ENCODE measurements around the gene TUBGCP4.

DNA sequence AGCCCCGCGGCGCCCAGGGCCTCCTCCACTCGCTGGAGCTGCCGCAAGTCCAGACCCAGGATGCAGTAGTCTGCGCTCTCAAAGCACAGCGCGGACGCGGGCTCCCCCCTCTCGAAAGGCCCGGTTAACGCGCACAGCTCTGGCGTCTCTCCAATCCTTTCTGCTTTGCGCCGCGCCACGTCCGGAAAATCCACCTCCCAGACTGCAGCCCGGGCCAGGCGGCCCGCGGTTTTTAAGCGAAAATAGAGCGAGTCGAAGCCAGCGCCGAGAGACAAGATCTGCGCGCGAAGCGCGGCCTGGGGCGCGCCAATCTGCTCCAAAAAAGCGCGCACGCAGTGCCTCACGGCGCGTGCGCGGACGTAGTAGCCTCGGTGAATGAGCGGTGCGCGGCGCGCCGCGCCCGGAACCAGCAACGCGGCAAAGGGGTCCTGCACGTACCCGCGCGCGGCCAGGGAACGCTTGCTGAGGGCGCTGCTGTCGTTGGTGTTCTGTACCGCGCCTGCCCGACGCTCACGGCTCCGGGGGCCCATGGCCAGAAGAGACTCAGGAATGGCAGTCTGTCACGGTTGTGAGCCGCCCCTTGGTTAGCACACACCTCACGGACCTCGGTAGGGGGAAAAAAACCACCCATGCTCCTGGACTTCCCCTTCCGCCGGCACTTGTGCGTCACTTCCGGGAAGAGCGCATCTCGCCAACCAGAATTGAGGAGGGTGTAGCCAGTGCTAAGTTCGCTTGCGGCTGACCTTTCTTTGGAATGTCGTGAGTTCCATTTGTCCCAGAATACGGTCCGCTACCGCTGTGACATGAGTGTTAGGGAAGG is 40.7 kb upstream of the TUBGCP4 start, which contains the start of gene LCMT2:
- TF ChIP-seq, protein P1, sequence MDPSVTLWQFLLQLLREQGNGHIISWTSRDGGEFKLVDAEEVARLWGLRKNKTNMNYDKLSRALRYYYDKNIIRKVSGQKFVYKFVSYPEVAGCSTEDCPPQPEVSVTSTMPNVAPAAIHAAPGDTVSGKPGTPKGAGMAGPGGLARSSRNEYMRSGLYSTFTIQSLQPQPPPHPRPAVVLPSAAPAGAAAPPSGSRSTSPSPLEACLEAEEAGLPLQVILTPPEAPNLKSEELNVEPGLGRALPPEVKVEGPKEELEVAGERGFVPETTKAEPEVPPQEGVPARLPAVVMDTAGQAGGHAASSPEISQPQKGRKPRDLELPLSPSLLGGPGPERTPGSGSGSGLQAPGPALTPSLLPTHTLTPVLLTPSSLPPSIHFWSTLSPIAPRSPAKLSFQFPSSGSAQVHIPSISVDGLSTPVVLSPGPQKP (CRISPR knock-in tag; IDR thresholded peaks at IDR 0.05), result no peak
- TF ChIP-seq RFX7 (CRISPR knock-in tag; IDR thresholded peaks at IDR 0.05) (no peak), SREBF2 (CRISPR knock-in tag; IDR thresholded peaks at IDR 0.05) (0 out of 2 replicates have a peak, but pooled peaks have one; percentile 79), TAF1 (IDR thresholded peaks at IDR 0.05; ENCODE audit: control insufficient read depth, extremely low read depth, insufficient read depth, low read length, severe bottlenecking) (peak; percentile 53), ZBED1 (IDR thresholded peaks at IDR 0.05) (peak; percentile 71; the same call in 1 of the 2 replicates)
- TF ChIP-seq, protein P2, sequence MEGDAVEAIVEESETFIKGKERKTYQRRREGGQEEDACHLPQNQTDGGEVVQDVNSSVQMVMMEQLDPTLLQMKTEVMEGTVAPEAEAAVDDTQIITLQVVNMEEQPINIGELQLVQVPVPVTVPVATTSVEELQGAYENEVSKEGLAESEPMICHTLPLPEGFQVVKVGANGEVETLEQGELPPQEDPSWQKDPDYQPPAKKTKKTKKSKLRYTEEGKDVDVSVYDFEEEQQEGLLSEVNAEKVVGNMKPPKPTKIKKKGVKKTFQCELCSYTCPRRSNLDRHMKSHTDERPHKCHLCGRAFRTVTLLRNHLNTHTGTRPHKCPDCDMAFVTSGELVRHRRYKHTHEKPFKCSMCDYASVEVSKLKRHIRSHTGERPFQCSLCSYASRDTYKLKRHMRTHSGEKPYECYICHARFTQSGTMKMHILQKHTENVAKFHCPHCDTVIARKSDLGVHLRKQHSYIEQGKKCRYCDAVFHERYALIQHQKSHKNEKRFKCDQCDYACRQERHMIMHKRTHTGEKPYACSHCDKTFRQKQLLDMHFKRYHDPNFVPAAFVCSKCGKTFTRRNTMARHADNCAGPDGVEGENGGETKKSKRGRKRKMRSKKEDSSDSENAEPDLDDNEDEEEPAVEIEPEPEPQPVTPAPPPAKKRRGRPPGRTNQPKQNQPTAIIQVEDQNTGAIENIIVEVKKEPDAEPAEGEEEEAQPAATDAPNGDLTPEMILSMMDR (IDR thresholded peaks at IDR 0.05 in 2 of 3, conservative IDR thresholded peaks at IDR 0.05 in 1 of 3; ENCODE audit: insufficient read depth in 2 of 3, low read depth in 1 of 3, low read length in 3 of 3), result 0 out of 6 replicates have a peak, but pooled peaks of 1 of the 3 experiments have one; percentile 4

Data from K562 (cell line).